Vagina (tissue), 2 donors: ENCODE data around the gene RHO. TPM values are rescaled to one million over a fixed set of nuclear protein-coding genes. Genes with fewer than 3 reads are reported as not detected.

ENCODE experiments used
- DNase-seq, 2 donors: peaks; one replicate each; pipeline ENCODE4 v3.0.0-alpha.2; 2017; ENCODE audit errors: extremely low spot score in 2 of 2
- H3K27ac ChIP-seq: fragments of 200-600 bp; sonication (generic); one replicate; pipeline ENCODE4 v1.5.1; 2019
- H3K27me3 ChIP-seq: fragments of 200-600 bp; sonication (generic); one replicate; pipeline ENCODE4 v1.5.1; 2019
- H3K36me3 ChIP-seq, 2 donors: fragments of 200-600 bp; sonication (generic); one replicate each; pipeline ENCODE4 v1.5.1; 2017 to 2019
- H3K4me1 ChIP-seq: fragments of 200-600 bp; sonication (generic); one replicate; pipeline ENCODE4 v1.5.1; 2019
- H3K4me3 ChIP-seq, 2 donors: fragments of 200-600 bp; sonication (generic); 1 replicate in 1 of 2; 2 replicates in 1 of 2; pipeline ENCODE4 v1.5.1; 2016 to 2019
- H3K9me3 ChIP-seq: fragments of 200-600 bp; sonication (generic); one replicate; pipeline ENCODE4 v1.5.1; 2019
- POLR2A ChIP-seq, 2 donors: fragments of 450-650 bp; IDR thresholded peaks; one replicate each; pipeline ENCODE4 v1.6.1; 2017; ENCODE audit warnings: antibody characterized with exemption in 2 of 2, mild to moderate bottlenecking in 2 of 2, moderate library complexity in 2 of 2
- POLR2AphosphoS5 ChIP-seq, 2 donors: sonication (generic); formaldehyde crosslinking; IDR thresholded peaks; one replicate each; pipeline ENCODE4 v1.9.0; 2017; ENCODE audit warnings: antibody characterized with exemption in 2 of 2, mild to moderate bottlenecking in 2 of 2, low read depth in 1 of 2; ENCODE audit not compliant: insufficient read depth in 1 of 2
- intact Hi-C: fragments of 100-400 bp; cut with DNase I; formaldehyde crosslinking; loops from one replicate; pipeline ENCODE4 v1.15.1; 2023
- total RNA-seq: library from RNA; depleted of rRNA; stranded (reverse); fragments of >200 nt; gene quantifications from one replicate; pipeline ENCODE4 v1.2.3, GENCODE V29; 2016
- TF ChIP-seq, protein P1 (sequence below), 3 experiments: fragments of 450-650 bp in 2 of 3; fragments of 200-600 bp in 1 of 3; sonication (generic) in 1 of 3; IDR thresholded peaks; one replicate each; pipeline ENCODE4 v1.5.1; 2017 to 2019; ENCODE audit warnings: antibody characterized with exemption in 3 of 3, mild to moderate bottlenecking in 2 of 3, moderate library complexity in 2 of 3

RHO gene
- total RNA-seq, 1 donor from 2014 or later: not detected

GRCh38 chr3:129579991-129580390 lies 51.6 kb downstream of the RHO start:
- Histone ChIP-seq H3K4me3 (no peak overlapping the region), H3K27me3 (no peaks in the 10 kb centered on the region), H3K9me3 (no peaks in the 10 kb centered on the region), H3K27ac (peak overlapping the region; percentile 7), H3K36me3 (peaks cover 0 to 36% of the 10 kb centered on the region in 2 donors), H3K4me1 (peaks cover 35% of the 10 kb centered on the region)
- intact Hi-C loops: no loop called here
- TF ChIP-seq POLR2AphosphoS5 (IDR thresholded peaks at IDR 0.05; ENCODE audit: insufficient read depth in 1 of 2, low read depth in 1 of 2) (no peak), POLR2A (IDR thresholded peaks at IDR 0.05) (no peak)
- TF ChIP-seq, protein P1, sequence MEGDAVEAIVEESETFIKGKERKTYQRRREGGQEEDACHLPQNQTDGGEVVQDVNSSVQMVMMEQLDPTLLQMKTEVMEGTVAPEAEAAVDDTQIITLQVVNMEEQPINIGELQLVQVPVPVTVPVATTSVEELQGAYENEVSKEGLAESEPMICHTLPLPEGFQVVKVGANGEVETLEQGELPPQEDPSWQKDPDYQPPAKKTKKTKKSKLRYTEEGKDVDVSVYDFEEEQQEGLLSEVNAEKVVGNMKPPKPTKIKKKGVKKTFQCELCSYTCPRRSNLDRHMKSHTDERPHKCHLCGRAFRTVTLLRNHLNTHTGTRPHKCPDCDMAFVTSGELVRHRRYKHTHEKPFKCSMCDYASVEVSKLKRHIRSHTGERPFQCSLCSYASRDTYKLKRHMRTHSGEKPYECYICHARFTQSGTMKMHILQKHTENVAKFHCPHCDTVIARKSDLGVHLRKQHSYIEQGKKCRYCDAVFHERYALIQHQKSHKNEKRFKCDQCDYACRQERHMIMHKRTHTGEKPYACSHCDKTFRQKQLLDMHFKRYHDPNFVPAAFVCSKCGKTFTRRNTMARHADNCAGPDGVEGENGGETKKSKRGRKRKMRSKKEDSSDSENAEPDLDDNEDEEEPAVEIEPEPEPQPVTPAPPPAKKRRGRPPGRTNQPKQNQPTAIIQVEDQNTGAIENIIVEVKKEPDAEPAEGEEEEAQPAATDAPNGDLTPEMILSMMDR (IDR thresholded peaks at IDR 0.05): no peak
- no peak for DNase-seq

DNA sequence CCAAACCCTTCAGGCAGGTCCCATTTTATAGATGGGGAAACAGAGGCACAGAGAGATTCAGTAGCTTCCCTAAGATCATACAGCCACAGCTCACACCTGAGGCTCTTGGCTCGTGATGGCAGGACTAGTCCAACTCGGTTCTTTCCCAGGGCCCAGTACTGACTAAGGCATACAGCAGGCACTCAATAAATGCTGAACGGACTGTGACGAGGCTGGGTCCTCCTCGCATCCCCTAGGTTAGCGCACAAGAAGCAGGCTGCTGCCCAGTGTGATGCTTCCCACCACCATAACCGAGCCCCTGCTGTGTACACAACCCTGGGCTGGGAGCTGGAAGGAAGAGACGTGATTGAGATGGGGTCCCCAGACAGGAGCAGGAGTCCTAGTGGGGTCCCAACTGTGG lies 53.2 kb downstream of the RHO start:
- no peak overlapping the region for H3K4me3 ChIP-seq
- TF ChIP-seq POLR2AphosphoS5 (IDR thresholded peaks at IDR 0.05; ENCODE audit: insufficient read depth in 1 of 2, low read depth in 1 of 2) (no peak), POLR2A (IDR thresholded peaks at IDR 0.05) (no peak)
- TF ChIP-seq, protein P1 (IDR thresholded peaks at IDR 0.05): no peak
- intact Hi-C loops: no loop called here

GRCh38 chr3:129582799-129583198 lies 54.4 kb downstream of the RHO start:
- H3K27me3 ChIP-seq: no peaks in the 10 kb centered on the region
- peaks cover 0 to 44% of the 10 kb centered on the region in 2 donors for H3K36me3 ChIP-seq
- no peak overlapping the region for H3K27ac ChIP-seq
- peaks cover 42% of the 10 kb centered on the region for H3K4me1 ChIP-seq
- no peak for DNase-seq
- H3K4me3 ChIP-seq: no peak overlapping the region
- TF ChIP-seq, protein P1 (IDR thresholded peaks at IDR 0.05): no peak
- no peak for TF ChIP-seq POLR2AphosphoS5 (IDR thresholded peaks at IDR 0.05; ENCODE audit: insufficient read depth in 1 of 2, low read depth in 1 of 2)
- intact Hi-C loops: no loop called here
- no peaks in the 10 kb centered on the region for H3K9me3 ChIP-seq

More for the DNA sequence above, 53.2 kb downstream of the RHO start:
- H3K27ac ChIP-seq: no peak overlapping the region
- H3K9me3 ChIP-seq: no peaks in the 10 kb centered on the region
- peaks cover 44% of the 10 kb centered on the region for H3K4me1 ChIP-seq
- H3K27me3 ChIP-seq: no peaks in the 10 kb centered on the region
- H3K36me3 ChIP-seq: peaks cover 0 to 44% of the 10 kb centered on the region in 2 donors
- DNase-seq: no peak

DNA sequence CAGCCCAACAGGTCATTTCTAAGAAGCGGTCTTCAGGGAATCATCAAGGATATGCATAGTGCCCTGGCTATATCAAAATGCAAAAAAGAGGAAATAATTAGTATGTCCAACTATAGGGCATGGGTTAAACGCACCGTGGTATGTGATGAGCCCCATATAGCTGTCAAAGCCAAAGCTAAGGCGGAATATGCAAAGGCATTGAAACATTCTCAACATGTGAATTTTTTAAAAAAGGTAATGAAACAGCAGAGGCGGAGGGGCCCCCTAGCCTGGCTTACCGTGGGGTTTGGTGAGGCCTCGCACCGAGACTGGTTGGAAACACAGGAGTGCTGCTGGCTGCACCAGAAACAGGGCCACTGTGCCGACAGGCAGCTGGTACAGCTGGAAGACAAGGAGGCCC lies 54.9 kb downstream of the RHO start:
- no peak for DNase-seq
- Histone ChIP-seq H3K4me3 (no peak overlapping the region), H3K4me1 (peaks cover 42% of the 10 kb centered on the region), H3K27ac (no peak overlapping the region), H3K27me3 (no peaks in the 10 kb centered on the region), H3K36me3 (peaks cover 0 to 44% of the 10 kb centered on the region in 2 donors), H3K9me3 (no peaks in the 10 kb centered on the region)
- TF ChIP-seq, protein P1 (IDR thresholded peaks at IDR 0.05): no peak
- no peak for TF ChIP-seq POLR2AphosphoS5 (IDR thresholded peaks at IDR 0.05; ENCODE audit: insufficient read depth in 1 of 2, low read depth in 1 of 2)
- intact Hi-C loops: no loop called here

DNA sequence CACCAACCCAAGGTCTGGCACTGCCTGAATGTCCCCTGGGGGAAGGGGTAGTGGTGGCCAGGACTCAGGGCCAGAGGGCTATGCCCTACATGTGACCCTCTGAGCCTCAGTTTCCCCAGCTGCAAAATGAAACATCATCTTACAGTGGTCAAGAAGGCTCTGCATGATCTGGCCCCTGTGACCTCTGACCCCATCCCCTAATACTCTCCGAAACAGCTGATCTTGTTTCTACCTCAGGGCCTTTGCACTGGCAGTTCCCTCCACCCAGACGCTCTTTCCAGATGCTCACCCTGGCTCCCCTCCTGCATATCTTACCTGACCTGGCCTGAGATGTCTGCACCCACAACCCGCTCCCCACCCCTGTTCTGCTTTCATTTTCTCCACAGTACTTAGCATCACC lies 56.2 kb downstream of the RHO start:
- Histone ChIP-seq H3K27ac (no peak overlapping the region), H3K27me3 (no peaks in the 10 kb centered on the region), H3K4me3 (no peak overlapping the region), H3K36me3 (peaks cover 0 to 44% of the 10 kb centered on the region in 2 donors), H3K4me1 (peaks cover 41% of the 10 kb centered on the region), H3K9me3 (no peaks in the 10 kb centered on the region)
- intact Hi-C loops: no loop called here
- DNase-seq: no peak
- no peak for TF ChIP-seq POLR2A (IDR thresholded peaks at IDR 0.05)
- TF ChIP-seq, protein P1 (IDR thresholded peaks at IDR 0.05): no peak
- no peak for TF ChIP-seq POLR2AphosphoS5 (IDR thresholded peaks at IDR 0.05; ENCODE audit: insufficient read depth in 1 of 2, low read depth in 1 of 2)

Other genes with a start within 250 kb of the RHO start
- gene HMCES, start 249.8 kb upstream of the RHO start, total RNA-seq: 16.9 TPM
- gene EFCAB12, start 100.0 kb upstream of the RHO start, total RNA-seq: not detected
- 32.4 TPM for gene MBD4, start 88.7 kb upstream of the RHO start, total RNA-seq
- 33.4 TPM for gene IFT122, start 88.4 kb upstream of the RHO start, total RNA-seq
- gene H1-8, start 14.5 kb downstream of the RHO start, total RNA-seq: not detected
- 96.5 TPM for gene PLXND1, start 78.0 kb downstream of the RHO start, total RNA-seq